ENCODE data around the gene KLC4.
A peak's percentile ranks its signal among the peaks of the same experiment; 100 is the strongest.

KLC4 gene

DNA sequence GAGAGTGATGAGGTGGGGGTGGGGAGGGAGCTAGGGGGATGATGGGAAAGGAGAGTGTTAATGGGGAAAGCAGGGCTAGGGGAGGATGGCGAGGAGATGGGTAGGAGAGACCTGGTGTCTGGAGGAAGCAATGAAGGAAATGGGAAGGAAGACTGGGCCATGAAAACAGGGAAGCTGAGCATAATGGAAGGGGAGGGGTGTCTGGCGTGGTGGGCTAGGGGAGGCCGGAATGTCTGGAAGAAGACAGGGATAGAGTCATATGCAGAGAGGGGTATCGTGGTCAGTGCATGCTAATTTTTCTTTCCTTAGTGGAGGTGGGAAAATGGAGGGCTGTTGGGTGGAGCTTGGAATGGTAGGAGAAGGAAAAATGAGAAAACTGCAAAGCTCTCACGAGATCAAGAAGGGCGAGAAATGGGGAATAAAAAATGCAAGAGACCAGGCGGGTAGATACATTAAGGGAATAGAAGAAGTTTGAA, 45.0 kb upstream of the KLC4 start:
- TF ChIP-seq YY1 (IDR thresholded peaks at IDR 0.05; ENCODE audit: low read depth) (0 out of 2 replicates have a peak, but pooled peaks have one; percentile 10), EGR1 (IDR thresholded peaks at IDR 0.05) (no peak), TEAD4 (IDR thresholded peaks at IDR 0.05) (no peak), ZBTB7A (IDR thresholded peaks at IDR 0.05; ENCODE audit: low read depth) (0 out of 2 replicates have a peak, but pooled peaks have one; percentile 24), CREB1 (IDR thresholded peaks at IDR 0.05; ENCODE audit: low read depth) (no peak), EP300 (IDR thresholded peaks at IDR 0.05; ENCODE audit: borderline replicate concordance) (no peak)

DNA sequence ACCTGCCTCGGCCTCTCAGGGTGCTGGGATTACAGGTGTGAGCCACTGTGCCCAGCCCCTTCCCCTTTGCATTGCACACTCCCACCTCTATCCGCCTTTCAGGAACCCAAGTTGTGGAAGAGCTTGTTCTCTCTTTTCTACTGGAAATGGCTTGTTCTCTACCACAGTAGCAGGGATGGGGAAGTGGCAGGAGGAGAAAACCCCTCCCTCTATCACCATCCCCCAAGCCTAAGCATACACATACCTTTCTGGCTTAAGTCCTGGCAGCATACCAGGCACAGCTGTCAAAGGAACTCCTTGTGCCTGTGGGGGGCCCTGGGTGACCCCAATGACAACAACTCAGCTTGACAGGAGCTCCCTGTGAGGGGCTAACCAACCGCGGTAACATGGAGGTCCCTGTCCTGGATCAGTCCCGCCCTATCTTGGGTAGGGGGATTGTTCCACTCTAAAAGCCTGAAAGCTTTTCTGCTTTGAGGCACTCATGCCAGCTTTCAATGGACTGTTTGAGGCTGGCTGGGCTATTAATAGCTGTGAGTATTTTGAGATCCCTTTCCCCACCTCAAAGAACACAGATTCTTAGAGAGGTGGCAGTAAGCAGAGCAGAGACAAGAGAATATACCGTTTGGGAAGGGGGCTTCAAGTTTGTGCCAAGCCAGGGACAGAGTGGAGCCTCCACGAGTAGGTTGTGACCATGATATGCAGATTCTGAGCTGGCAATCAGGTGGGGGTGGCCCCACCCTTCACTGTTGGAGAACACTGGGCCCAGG, 43.1 kb upstream of the KLC4 start:
- TF ChIP-seq TCF12 (IDR thresholded peaks at IDR 0.05; ENCODE audit: low read depth): no peak
- no peak for TF ChIP-seq EP300 (IDR thresholded peaks at IDR 0.05; ENCODE audit: borderline replicate concordance)
- TF ChIP-seq TAF1 (IDR thresholded peaks at IDR 0.05; ENCODE audit: low read depth): no peak
- no peak for TF ChIP-seq CREB1 (IDR thresholded peaks at IDR 0.05; ENCODE audit: low read depth)
- TF ChIP-seq, protein P1, sequence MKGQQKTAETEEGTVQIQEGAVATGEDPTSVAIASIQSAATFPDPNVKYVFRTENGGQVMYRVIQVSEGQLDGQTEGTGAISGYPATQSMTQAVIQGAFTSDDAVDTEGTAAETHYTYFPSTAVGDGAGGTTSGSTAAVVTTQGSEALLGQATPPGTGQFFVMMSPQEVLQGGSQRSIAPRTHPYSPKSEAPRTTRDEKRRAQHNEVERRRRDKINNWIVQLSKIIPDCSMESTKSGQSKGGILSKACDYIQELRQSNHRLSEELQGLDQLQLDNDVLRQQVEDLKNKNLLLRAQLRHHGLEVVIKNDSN (IDR thresholded peaks at IDR 0.05): no peak
- TF ChIP-seq TEAD4 (IDR thresholded peaks at IDR 0.05): no peak
- TF ChIP-seq NFIC (IDR thresholded peaks at IDR 0.05): no peak
- TF ChIP-seq, protein P2, sequence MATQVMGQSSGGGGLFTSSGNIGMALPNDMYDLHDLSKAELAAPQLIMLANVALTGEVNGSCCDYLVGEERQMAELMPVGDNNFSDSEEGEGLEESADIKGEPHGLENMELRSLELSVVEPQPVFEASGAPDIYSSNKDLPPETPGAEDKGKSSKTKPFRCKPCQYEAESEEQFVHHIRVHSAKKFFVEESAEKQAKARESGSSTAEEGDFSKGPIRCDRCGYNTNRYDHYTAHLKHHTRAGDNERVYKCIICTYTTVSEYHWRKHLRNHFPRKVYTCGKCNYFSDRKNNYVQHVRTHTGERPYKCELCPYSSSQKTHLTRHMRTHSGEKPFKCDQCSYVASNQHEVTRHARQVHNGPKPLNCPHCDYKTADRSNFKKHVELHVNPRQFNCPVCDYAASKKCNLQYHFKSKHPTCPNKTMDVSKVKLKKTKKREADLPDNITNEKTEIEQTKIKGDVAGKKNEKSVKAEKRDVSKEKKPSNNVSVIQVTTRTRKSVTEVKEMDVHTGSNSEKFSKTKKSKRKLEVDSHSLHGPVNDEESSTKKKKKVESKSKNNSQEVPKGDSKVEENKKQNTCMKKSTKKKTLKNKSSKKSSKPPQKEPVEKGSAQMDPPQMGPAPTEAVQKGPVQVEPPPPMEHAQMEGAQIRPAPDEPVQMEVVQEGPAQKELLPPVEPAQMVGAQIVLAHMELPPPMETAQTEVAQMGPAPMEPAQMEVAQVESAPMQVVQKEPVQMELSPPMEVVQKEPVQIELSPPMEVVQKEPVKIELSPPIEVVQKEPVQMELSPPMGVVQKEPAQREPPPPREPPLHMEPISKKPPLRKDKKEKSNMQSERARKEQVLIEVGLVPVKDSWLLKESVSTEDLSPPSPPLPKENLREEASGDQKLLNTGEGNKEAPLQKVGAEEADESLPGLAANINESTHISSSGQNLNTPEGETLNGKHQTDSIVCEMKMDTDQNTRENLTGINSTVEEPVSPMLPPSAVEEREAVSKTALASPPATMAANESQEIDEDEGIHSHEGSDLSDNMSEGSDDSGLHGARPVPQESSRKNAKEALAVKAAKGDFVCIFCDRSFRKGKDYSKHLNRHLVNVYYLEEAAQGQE (IDR thresholded peaks at IDR 0.05; ENCODE audit: low read depth): no peak
- no peak for TF ChIP-seq ZBTB7A (IDR thresholded peaks at IDR 0.05; ENCODE audit: low read depth)
- no peak for TF ChIP-seq RAD21 (IDR thresholded peaks at IDR 0.05; ENCODE audit: low read depth)
- TF ChIP-seq EGR1 (IDR thresholded peaks at IDR 0.05): no peak

DNA sequence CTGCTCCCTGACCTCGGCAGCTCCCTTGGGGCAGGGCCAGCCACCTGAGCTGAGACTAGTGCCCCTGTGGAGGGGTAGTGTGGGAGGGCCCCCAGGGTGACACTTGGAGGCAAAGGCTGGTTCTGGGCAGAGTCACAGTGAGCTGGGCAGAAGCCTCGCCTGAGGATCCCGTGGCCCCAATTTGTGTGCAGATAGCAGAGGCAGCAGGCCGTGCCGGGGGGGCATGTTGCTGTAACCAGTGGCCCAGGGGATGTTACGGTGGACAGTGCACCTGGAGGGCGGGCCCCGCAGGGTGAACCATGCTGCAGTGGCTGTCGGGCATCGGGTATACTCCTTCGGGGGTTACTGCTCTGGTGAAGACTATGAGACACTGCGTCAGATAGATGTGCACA, 42.5 kb upstream of the KLC4 start:
- TF ChIP-seq FOXM1 (IDR thresholded peaks at IDR 0.05; ENCODE audit: borderline replicate concordance, low read depth) (no peak), TAF1 (IDR thresholded peaks at IDR 0.05; ENCODE audit: low read depth) (no peak), YY1 (IDR thresholded peaks at IDR 0.05; ENCODE audit: low read depth) (no peak), EP300 (IDR thresholded peaks at IDR 0.05; ENCODE audit: borderline replicate concordance) (no peak), NFIC (IDR thresholded peaks at IDR 0.05) (no peak), CREB1 (IDR thresholded peaks at IDR 0.05; ENCODE audit: low read depth) (no peak), CEBPB (IDR thresholded peaks at IDR 0.05) (no peak), TEAD4 (IDR thresholded peaks at IDR 0.05) (no peak), ZBTB7A (IDR thresholded peaks at IDR 0.05; ENCODE audit: low read depth) (no peak), EGR1 (IDR thresholded peaks at IDR 0.05) (no peak), RAD21 (IDR thresholded peaks at IDR 0.05; ENCODE audit: low read depth) (no peak), TCF12 (IDR thresholded peaks at IDR 0.05; ENCODE audit: low read depth) (no peak)
- TF ChIP-seq, protein P1 (IDR thresholded peaks at IDR 0.05): no peak
- TF ChIP-seq, protein P2 (IDR thresholded peaks at IDR 0.05; ENCODE audit: low read depth): no peak
- TF ChIP-seq, protein P3, sequence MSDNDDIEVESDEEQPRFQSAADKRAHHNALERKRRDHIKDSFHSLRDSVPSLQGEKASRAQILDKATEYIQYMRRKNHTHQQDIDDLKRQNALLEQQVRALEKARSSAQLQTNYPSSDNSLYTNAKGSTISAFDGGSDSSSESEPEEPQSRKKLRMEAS (IDR thresholded peaks at IDR 0.05): no peak

DNA sequence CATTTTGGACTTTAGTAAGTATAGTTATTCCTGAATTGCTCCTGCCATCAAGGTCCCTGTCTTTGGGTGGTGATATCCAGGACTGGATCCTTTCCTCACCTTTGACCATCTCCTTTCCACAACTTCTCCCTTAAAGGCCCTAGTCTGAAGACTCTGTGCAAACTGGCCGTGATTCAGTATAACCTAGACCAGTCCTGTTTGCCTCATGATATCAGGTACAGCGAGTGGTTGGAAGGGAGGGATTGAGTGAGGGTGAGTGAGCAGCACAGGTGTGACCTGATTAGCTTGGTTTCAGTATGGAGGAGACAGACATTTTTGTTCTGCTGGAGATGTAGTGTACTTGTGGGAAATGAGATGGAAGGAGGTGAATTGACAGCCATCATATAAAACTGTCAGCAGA, 40.3 kb upstream of the KLC4 start:
- TF ChIP-seq NFIC (IDR thresholded peaks at IDR 0.05): no peak
- no peak for TF ChIP-seq EGR1 (IDR thresholded peaks at IDR 0.05)

DNA sequence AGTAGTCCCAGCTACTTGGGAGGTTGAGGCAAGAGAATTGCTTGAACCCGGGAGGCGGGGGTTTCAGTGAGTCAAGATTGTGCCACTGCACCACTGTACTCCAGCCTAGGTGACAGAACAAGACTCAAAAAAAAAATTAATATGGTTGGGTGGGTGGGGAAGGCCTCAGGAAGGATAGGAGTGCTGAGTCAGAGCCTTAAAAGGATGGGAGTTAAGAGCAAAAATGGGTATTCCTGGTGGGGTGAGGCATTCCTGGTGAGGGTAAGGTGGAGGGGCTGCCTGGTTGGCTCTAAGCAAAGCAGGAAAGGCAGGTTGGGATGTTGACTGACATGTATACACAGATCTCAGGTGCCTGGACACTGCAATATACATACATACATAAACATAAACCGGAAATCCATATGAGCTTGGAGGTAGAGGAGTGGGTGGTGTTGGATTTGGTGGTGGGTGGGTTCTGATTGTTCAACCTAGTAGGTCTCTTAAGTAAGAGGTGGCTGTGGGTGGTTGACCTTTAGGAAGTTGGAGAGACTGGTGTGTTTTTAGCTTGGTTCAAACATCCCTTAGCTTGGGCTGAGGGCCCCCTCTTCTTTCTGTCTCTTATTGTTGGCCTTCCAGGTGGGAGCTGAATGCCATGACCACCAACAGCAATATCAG, 39.3 kb upstream of the KLC4 start:
- no peak for TF ChIP-seq TCF12 (IDR thresholded peaks at IDR 0.05; ENCODE audit: low read depth)
- no peak for TF ChIP-seq CEBPB (IDR thresholded peaks at IDR 0.05)
- TF ChIP-seq, protein P2 (IDR thresholded peaks at IDR 0.05; ENCODE audit: low read depth): no peak
- no peak for TF ChIP-seq EGR1 (IDR thresholded peaks at IDR 0.05)
- TF ChIP-seq, protein P1 (IDR thresholded peaks at IDR 0.05): no peak
- TF ChIP-seq RAD21 (IDR thresholded peaks at IDR 0.05; ENCODE audit: low read depth): no peak
- TF ChIP-seq YY1 (IDR thresholded peaks at IDR 0.05; ENCODE audit: low read depth): no peak
- TF ChIP-seq FOXM1 (IDR thresholded peaks at IDR 0.05; ENCODE audit: borderline replicate concordance, low read depth): no peak
- no peak for TF ChIP-seq EP300 (IDR thresholded peaks at IDR 0.05; ENCODE audit: borderline replicate concordance)
- no peak for TF ChIP-seq NFIC (IDR thresholded peaks at IDR 0.05)
- no peak for TF ChIP-seq CREB1 (IDR thresholded peaks at IDR 0.05; ENCODE audit: low read depth)
- no peak for TF ChIP-seq TAF1 (IDR thresholded peaks at IDR 0.05; ENCODE audit: low read depth)
- TF ChIP-seq, protein P3 (IDR thresholded peaks at IDR 0.05): no peak
- TF ChIP-seq ZBTB7A (IDR thresholded peaks at IDR 0.05; ENCODE audit: low read depth): no peak; the same call in 1 of the 2 replicates
- no peak for TF ChIP-seq TEAD4 (IDR thresholded peaks at IDR 0.05)
